Hematopoietic multipotent progenitor cell treated with erythropoietin and hydrocortisone succinate and interleukin-3 and kit ligand, for 17 days (in vitro differentiated cells): Measurements from ENCODE around the gene WFDC5.
"Not testable (repeated sequence)": the region's sequence is repeated elsewhere in the genome, so short reads cannot be mapped to it uniquely, and the experiment has no call there.

Experiments used
- DNase-seq: peaks from one replicate; pipeline ENCODE4 v3.0.0-alpha.2; 2015; ENCODE audit warnings: low spot score

WFDC5 gene

GRCh38 chr20:45114465-45115385, at the start of gene WFDC5:
WFDC5 (minus strand) TSS chr20:45115174; CDS start chr20:45115083, 91 bp downstream.
- no peak for DNase-seq

GRCh38 chr20:45163083-45163803, 48.3 kb upstream of the WFDC5 start:
- DNase-seq = no peak

DNA sequence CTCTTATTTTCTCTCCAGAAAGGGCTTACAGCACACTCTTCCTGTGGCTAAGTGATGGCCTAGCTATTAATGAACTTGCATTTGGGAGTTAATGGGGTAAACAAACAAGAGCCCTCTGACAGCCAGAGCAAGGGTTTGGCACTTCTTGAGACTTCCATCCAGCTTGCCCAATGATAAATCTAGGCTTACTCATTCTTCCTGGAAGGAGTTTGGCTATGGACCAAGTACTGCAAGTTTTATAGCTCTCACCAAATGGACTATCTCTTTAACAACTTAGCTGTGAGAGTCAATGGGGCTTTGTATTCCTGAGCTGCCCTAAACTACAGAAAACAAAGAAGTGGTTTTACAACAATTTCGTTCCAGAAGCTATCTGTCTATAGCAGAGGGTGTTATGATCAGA, 43.0 kb upstream of the WFDC5 start:
- DNase-seq = no peak

GRCh38 chr20:45156713-45157112, 41.7 kb upstream of the WFDC5 start:
- no peak for DNase-seq

DNA sequence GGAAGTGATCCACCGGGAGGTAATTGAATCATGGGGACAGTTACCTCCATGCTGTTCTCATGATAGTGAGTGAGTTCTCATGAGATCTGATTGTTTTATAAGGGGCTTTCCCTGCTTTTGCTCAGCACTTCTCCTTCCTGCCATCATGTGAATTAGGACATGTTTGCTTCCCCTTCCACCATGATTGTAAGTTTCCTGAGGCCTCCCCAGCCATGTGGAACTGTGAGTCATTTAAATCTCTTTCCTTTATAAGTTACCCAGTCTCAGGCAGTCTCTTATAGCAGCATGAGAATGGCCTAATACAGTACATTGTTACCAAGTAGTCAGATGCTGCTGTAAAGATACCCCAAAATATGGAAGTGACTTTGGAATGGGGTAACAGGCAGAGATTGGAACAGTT, 39.8 kb upstream of the WFDC5 start:
- DNase-seq = not testable (repeated sequence)

GRCh38 chr20:45154183-45154582, 39.2 kb upstream of the WFDC5 start:
- no peak for DNase-seq

GRCh38 chr20:45153752-45154151, 38.8 kb upstream of the WFDC5 start:
- no peak for DNase-seq

DNA sequence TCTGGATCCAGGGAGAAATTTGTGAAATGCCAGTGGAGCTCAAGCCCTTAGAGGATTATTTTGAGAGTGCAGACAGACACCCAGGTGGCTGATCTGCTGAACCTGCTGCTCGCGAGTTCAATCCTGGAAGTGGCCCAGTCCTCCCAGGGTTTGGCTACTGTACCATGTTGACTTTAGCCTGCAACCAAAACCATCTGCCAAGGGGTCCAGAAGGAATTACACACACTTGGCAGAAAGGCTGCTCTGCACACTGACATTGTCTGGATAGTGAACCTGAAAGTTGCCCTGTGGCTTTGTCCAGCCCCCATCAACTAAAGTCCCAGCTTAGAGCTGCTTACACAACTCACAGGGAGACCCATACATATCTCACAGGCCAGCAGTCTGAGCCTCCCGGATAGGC, 38.2 kb upstream of the WFDC5 start:
- no peak for DNase-seq

DNA sequence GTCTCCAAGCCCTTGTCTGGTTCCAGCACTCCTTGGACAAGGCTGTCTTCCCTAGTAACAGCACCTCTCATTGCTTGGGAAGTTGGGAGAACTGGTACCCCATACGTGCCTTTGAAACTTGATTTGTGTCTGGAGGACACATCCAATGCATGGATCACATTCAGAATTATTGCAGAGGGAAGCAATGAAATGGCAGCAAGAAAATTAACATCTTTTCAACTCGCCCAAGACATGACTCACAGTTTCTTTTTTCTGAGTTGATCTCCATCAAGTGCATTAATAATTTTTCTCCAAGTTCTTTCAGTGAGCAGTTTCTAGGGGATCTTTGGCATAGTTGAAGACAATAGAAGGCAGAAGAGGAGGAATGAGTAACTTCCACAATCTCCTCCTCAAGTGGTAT, 37.4 kb upstream of the WFDC5 start:
- no peak for DNase-seq

DNA sequence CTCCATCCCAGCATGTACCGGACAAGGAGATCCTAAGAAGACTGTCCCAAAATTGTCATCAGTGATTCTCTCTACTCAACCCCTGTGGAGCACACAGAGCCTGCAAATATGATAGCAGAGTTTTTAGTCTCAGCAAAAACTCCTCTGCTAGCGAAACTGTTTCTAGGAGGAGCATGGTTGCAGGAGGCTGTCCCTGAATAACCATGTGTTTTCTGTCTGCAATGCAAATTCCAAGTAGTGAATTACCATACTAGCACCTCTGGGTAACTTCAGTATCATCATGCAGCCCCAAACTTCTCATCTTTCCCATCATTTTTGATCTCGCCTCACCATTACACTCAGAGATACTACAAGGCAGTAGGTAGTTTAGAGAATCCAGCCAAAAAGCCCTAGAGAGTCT, 34.1 kb upstream of the WFDC5 start:
- no peak for DNase-seq

DNA sequence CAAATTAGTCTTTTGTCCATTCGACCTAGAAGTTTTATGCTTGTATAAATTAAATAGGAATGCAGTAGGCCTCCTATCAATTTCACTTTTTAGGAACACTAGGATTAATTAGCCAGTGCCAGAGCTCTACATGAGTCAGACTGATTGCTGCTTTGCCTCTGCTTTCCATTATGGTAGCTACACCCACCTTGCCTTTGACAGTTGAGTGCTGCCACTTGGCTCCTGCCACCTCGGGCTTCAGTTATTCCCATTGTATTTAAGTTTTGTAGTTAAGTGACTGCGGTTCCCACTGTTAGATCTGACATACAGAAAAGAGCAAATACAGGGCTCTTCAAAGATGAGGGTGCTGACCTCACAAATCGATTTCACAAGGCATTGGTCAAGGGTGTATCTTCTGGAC, 25.9 kb upstream of the WFDC5 start:
- no peak for DNase-seq

DNA sequence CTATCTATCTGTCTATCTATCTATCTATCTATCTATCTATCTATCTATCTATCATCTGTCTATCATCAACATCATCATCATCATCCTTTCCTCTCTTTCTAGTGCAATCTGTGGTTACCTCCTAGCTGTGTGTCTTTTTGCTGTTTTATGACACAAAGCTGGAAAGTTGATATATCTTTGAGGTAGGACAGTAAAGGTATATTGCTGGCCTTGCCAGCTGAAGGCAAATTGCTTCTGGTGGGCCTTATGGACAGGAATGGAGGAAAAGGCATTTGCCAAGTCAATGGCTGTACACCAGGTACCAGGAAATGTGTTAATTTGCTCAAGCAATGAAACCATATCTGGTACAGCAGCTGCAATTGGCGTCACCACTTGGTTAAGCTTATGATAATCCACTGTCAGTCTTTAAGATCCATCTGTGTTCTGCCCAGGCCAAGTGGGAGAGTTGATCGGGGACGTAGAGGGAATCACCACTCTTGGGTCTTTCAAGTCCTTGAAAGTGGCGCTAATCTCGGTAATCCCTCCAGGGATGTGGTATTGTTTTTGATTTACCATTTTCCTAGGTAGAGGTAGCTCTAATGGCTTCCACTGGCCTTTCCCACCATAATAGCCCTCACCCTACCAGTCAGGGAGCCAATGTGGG, 24.9 kb upstream of the WFDC5 start:
- DNase-seq = not testable (repeated sequence)

DNA sequence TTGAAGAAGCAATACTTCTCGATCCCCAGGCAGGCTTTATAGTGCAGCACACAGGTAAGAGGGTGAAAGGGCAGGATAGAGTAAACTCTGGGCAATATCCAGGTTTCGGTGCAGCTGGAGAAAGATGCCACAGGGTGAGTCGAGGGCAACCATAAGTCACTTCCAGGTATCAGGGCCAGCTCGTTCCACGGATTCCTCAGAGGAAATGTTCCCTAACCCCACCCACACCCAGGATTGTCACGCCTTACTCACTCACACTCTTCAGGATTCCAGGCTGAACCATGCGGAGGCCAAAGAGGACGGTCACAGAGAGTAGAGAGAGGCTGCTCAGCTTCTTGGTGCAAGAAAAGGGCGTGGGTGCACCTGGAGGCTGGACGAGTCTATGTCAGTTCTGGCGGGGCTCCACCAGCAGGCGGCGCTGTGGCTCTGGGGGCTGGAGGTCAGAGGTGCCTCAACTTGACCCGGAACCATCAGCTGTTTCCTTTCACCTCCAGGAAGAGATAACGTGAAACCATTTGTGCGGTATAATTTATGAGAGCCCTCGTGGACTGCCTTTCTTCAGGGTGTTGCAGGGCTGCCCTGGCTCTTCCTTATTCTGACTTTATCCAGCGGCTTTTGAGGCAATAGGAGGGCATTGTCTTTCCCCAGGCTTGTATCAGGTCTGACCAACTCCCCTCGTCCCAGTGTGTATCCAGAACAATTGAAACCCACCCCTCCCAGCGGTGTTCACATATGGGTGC, 23.8 kb upstream of the WFDC5 start:
- peak; percentile 43 for DNase-seq

- DNase-seq = no peak
Observed at GRCh38 chr20:45136911-45137310, 21.9 kb upstream of the WFDC5 start.

DNA sequence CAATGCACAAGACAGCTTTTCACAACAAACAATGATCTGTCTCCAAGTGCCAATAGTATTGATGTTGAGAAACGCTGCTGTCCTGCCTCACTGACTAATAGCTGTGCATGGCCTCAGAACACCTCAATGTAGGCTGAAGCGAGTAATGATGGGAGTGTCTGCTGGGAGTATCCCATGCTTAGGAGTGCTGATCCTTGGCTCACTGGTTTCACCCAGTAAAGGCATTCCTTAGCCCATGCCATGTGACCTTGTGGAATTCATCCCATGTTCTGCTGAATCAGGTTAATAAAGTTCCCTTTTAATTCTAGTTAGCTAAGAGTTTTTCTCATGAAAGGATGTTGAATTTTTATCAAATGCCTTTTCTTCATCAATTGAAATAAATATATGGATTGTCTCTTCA, 13.1 kb upstream of the WFDC5 start:
- no peak for DNase-seq

DNA sequence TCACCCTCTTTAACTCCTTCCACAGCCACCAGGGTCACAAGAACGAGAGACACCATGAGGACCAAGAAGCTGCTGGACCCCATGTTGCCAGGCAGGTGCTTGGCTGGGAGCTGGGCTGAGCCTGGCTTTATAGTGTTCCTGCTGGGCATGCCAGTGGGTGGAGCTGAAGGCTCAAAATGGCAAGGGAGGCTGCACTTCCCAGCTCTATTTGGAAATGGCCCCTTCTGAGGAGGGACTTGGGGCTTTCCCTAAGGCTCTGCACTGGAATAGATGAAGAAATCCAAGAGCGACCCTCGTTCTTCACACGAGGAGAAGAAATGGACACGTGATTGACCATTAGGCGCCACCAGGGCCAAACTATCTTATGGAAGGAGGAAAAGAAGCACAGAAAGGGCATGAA, 9.4 kb upstream of the WFDC5 start, which contains the start of gene WFDC12:
Gene WFDC12 (minus strand): TSS at position 101 of the 400 bp plus-strand sequence. CDS start 18 bp downstream, at position 83.
- DNase-seq = no peak

GRCh38 chr20:45121388-45121787, 6.4 kb upstream of the WFDC5 start:
- no peak for DNase-seq

DNA sequence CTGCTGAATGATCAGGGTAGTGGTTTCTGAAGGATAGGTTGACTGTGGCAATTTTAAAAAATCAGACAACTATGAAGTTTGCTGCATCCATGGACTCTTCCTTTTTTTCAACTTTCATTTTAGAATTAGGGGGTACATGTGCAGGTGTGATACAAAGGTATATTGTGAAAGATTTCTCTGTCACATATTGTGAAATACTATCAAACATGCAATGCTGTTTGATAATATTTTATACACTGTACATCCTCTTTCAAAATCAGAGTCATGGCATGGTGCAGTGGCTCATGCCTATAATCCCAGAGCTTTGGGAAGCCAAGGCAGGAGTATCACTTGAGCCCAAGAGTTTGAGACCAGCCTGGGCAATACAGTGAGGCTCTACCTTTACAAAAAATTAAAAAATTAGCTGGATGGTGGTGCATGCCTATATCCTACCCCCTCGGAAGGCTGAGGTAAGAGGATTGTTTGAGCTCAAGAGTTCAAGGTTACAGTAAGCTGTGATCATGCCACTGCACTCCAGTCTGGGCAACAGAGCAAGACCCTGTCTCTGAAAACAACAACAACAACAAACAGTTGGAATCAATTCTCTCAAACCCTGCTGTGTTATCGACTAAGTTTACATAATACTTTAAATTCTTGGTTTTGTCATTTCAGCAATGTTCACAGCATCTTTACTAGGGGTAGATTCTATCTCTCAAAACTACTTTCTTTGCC, 4.7 kb upstream of the WFDC5 start:
- DNase-seq = no peak

- no peak for DNase-seq
Observed at GRCh38 chr20:45118028-45118427, 3.1 kb upstream of the WFDC5 start.

DNA sequence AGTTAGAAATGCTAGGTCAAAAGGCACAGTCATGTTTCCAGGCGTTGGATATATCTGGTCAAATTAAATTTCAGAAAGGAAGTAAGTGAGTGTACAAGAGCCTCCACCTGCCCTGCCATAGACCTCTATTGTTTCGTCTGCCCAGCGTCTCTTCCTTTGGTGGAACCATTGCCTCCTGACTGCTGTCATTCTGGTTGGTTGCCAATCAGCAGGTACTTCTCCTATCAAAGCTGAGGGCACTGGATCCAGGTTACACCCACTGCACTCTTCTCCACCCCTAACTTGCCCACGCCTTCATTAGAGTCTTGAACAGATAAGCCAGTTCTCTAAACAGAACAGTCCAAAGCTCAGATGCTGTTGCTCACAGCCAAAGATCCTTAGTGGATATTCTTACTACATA, 2.6 kb upstream of the WFDC5 start:
- no peak for DNase-seq

DNA sequence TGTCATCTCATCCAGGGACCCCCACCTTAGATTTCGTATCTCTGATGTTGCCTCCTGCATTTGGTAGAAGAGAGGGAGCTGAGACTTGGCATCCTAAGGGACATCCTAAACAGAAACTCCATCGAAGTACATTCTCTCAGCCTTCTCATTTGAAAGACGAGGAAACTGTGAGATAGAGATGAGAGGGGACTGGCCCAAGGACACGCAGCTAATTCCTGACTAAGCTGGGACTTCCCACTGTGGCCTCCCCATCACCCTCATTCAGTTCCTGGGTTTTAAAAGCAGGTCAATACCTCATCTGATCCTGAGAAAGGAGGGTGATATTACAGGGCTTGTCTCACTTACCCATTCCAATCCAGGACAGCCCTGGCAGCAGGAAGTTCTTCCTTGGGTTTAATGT, 855 bp upstream of the WFDC5 start:
- no peak for DNase-seq
